Measurements from ENCODE around the gene VENTX. TPM values are rescaled to one million over a fixed set of nuclear protein-coding genes. Genes with fewer than 3 reads are reported as not detected.

VENTX gene
- total and polyA plus RNA-seq, 2 donors (not counting 3 experiments of a cell fraction or from before 2014, with no cell fraction given) = not detected

DNA sequence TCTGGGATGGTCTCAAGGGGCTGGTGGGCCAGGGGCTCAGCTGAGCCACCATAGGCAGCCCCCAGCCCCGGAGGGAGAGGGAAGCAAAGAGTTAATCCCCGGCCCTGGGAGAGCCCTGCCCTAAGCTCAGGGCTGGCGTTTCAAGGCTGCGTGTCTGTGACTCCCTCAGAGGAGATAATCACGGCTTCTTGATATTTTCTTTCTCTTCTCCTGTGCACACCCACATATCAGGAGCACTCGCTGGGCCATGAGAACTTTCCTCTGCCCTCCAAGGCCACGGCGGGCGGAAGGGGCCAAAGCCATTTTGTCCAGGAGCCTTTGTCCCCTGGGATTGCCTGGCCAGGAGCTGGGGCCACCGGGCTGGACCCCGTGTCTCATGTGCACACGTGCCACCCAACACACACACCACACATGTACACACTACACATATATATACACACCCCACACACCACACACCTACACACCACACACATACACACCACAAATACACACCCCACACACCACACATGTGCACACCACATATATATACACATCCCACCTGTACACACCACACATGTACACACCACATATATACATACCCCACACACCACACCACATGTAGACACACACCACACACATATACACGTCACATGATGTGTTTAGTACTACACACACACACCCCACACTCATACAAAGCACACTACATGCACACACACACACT, 16.9 kb downstream of the VENTX start:
- H3K9me1 ChIP-seq (replicated peaks; ENCODE audit: control insufficient read depth, extremely low read depth, insufficient read depth, low read length) = no peaks in the 10 kb centered on the region
- intact Hi-C loops (cut with micrococcal nuclease) = no loop called here
- no peaks in the 10 kb centered on the region for H4K20me1 ChIP-seq (replicated peaks; ENCODE audit: control insufficient read depth, extremely low read depth, insufficient read depth, low read length)
- ChIA-PET POLR2A (no interaction called here), CTCF (no interaction called here)
- no peaks in the 10 kb centered on the region for H3K36me3 ChIP-seq (ENCODE audit: control insufficient read depth in 2 of 2, extremely low read depth in 1 of 2, insufficient read depth in 2 of 2, low read length in 2 of 2)
- no peaks in the 10 kb centered on the region for H3K79me2 ChIP-seq (ENCODE audit: control insufficient read depth, insufficient read depth, low read length)
- no TSS peak for BruUV-seq (replicated peaks)
- no peaks in the 10 kb centered on the region for H3K9me3 ChIP-seq (replicated peaks; ENCODE audit: control insufficient read depth, insufficient read depth, low read length)
- TF ChIP-seq MAX (IDR thresholded peaks at IDR 0.05; ENCODE audit: insufficient read depth, insufficient read length) (no peak), GATA2 (IDR thresholded peaks at IDR 0.05; ENCODE audit: insufficient read depth, insufficient read length, low read depth, low read length) (no peak), FOS (IDR thresholded peaks at IDR 0.05; ENCODE audit: borderline replicate concordance, insufficient read depth, low read length) (no peak), EZH2 (IDR thresholded peaks at IDR 0.05; ENCODE audit: borderline replicate concordance, low read depth, low read length, severe bottlenecking) (no peak), POLR2AphosphoS5 (IDR thresholded peaks at IDR 0.05; ENCODE audit: insufficient read depth, low read depth, low read length) (no peak), CTCF (IDR thresholded peaks at IDR 0.05; ENCODE audit: extremely low read depth in 1 of 2, insufficient read depth in 1 of 2, low read depth in 1 of 2, low read length in 2 of 2) (no peak), POLR2A (IDR thresholded peaks at IDR 0.05; ENCODE audit: low read depth, low read length) (no peak), MYC (IDR thresholded peaks at IDR 0.05; ENCODE audit: low read depth, low read length) (no peak), JUN (IDR thresholded peaks at IDR 0.05; ENCODE audit: borderline replicate concordance, insufficient read depth, insufficient read length, low read depth) (no peak)
- no peak overlapping the region for H3K27ac ChIP-seq (ENCODE audit: insufficient read depth, low read depth, low read length)
- no peak for DNase-seq (ENCODE audit: low read depth, low spot score)
- H3K4me3 ChIP-seq (replicated peaks in 1 of 3; ENCODE audit: insufficient read depth in 1 of 3, low read depth in 1 of 3, low read length in 3 of 3) = no peak overlapping the region
- no peak for FAIRE-seq
- no peaks in the 10 kb centered on the region for H3K27me3 ChIP-seq (ENCODE audit: control insufficient read depth in 2 of 2, insufficient read depth in 2 of 2, low read length in 2 of 2)
- H2AFZ ChIP-seq (ENCODE audit: low read depth, low read length) = no peak overlapping the region
- H3K4me2 ChIP-seq (ENCODE audit: insufficient read depth, low read length) = no peak overlapping the region
- dilution Hi-C loops (cut with MboI; ENCODE audit: extremely low pct_ligation_motif_present, low sequenced_read_pairs) = no loop called here
- H3K9ac ChIP-seq (replicated peaks; ENCODE audit: extremely low read depth, insufficient read depth, low read length) = no peak overlapping the region
- peaks cover 21% of the 10 kb centered on the region for H3K4me1 ChIP-seq (ENCODE audit: control insufficient read depth, extremely low read depth, insufficient read depth, low read length)

All from endothelial cell of umbilical vein (primary cell).